Liver (tissue), 3 donors: ENCODE results near the gene IDI2.

ENCODE experiments used
- ATF3 ChIP-seq: IDR thresholded peaks from 2 replicates; pipeline ENCODE4 v1.6.1; 2016; ENCODE audit warnings: antibody characterized with exemption
- EGR1 ChIP-seq, 2 donors: IDR thresholded peaks; 2 replicates each; pipeline ENCODE4 v1.6.1; 2016 to 2018; ENCODE audit warnings: antibody characterized with exemption in 2 of 2, low read depth in 2 of 2
- FOXA1 ChIP-seq: IDR thresholded peaks from 2 replicates; pipeline ENCODE4 v1.6.1; 2016; ENCODE audit warnings: antibody characterized with exemption
- HNF4A ChIP-seq, 2 donors: conservative IDR thresholded peaks; 2 replicates each; pipeline ENCODE4 v1.6.1; 2016; ENCODE audit warnings: antibody characterized with exemption in 2 of 2, mild to moderate bottlenecking in 2 of 2
- HNF4G ChIP-seq: IDR thresholded peaks from 2 replicates; pipeline ENCODE4 v1.6.1; 2016; ENCODE audit warnings: antibody characterized with exemption
- JUND ChIP-seq, 2 donors: IDR thresholded peaks; 2 replicates each; pipeline ENCODE4 v1.6.1; 2016; ENCODE audit warnings: antibody characterized with exemption in 2 of 2
- MAX ChIP-seq: IDR thresholded peaks from 2 replicates; pipeline ENCODE4 v1.6.1; 2016; ENCODE audit warnings: antibody characterized with exemption
- RAD21 ChIP-seq, 2 donors: IDR thresholded peaks; 2 replicates each; pipeline ENCODE4 v1.6.1; 2016; ENCODE audit warnings: antibody characterized with exemption in 2 of 2, mild to moderate bottlenecking in 2 of 2
- SP1 ChIP-seq: IDR thresholded peaks from 2 replicates; pipeline ENCODE4 v1.6.1; 2018; ENCODE audit warnings: antibody characterized with exemption, mild to moderate bottlenecking
- TAF1 ChIP-seq: conservative IDR thresholded peaks from 2 replicates; pipeline ENCODE4 v1.6.1; 2016; ENCODE audit warnings: antibody characterized with exemption, mild to moderate bottlenecking
- YY1 ChIP-seq: IDR thresholded peaks from 2 replicates; pipeline ENCODE4 v1.6.1; 2016; ENCODE audit warnings: antibody characterized with exemption, mild to moderate bottlenecking
- ZBTB33 ChIP-seq: IDR thresholded peaks from 2 replicates; pipeline ENCODE4 v1.6.1; 2016; ENCODE audit warnings: antibody characterized with exemption
- TF ChIP-seq, protein P1 (sequence below): fragments of 150-350 bp; IDR thresholded peaks from 2 replicates; pipeline ENCODE4 v1.5.1; 2017; ENCODE audit warnings: improper control_type of control experiment, low read depth, low read length; ENCODE audit not compliant: missing input control
- TF ChIP-seq, protein P2 (sequence below): IDR thresholded peaks from 2 replicates; pipeline ENCODE4 v1.6.1; 2016; ENCODE audit warnings: antibody characterized with exemption, mild to moderate bottlenecking
- donor health status: healthy.
- donor health status: healthy.

- TF ChIP-seq, protein P1, sequence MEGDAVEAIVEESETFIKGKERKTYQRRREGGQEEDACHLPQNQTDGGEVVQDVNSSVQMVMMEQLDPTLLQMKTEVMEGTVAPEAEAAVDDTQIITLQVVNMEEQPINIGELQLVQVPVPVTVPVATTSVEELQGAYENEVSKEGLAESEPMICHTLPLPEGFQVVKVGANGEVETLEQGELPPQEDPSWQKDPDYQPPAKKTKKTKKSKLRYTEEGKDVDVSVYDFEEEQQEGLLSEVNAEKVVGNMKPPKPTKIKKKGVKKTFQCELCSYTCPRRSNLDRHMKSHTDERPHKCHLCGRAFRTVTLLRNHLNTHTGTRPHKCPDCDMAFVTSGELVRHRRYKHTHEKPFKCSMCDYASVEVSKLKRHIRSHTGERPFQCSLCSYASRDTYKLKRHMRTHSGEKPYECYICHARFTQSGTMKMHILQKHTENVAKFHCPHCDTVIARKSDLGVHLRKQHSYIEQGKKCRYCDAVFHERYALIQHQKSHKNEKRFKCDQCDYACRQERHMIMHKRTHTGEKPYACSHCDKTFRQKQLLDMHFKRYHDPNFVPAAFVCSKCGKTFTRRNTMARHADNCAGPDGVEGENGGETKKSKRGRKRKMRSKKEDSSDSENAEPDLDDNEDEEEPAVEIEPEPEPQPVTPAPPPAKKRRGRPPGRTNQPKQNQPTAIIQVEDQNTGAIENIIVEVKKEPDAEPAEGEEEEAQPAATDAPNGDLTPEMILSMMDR: no peak
- TF ChIP-seq, protein P2, sequence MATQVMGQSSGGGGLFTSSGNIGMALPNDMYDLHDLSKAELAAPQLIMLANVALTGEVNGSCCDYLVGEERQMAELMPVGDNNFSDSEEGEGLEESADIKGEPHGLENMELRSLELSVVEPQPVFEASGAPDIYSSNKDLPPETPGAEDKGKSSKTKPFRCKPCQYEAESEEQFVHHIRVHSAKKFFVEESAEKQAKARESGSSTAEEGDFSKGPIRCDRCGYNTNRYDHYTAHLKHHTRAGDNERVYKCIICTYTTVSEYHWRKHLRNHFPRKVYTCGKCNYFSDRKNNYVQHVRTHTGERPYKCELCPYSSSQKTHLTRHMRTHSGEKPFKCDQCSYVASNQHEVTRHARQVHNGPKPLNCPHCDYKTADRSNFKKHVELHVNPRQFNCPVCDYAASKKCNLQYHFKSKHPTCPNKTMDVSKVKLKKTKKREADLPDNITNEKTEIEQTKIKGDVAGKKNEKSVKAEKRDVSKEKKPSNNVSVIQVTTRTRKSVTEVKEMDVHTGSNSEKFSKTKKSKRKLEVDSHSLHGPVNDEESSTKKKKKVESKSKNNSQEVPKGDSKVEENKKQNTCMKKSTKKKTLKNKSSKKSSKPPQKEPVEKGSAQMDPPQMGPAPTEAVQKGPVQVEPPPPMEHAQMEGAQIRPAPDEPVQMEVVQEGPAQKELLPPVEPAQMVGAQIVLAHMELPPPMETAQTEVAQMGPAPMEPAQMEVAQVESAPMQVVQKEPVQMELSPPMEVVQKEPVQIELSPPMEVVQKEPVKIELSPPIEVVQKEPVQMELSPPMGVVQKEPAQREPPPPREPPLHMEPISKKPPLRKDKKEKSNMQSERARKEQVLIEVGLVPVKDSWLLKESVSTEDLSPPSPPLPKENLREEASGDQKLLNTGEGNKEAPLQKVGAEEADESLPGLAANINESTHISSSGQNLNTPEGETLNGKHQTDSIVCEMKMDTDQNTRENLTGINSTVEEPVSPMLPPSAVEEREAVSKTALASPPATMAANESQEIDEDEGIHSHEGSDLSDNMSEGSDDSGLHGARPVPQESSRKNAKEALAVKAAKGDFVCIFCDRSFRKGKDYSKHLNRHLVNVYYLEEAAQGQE: no peak
- no peak for TF ChIP-seq JUND (IDR thresholded peaks at IDR 0.05)
- TF ChIP-seq FOXA1: no peak
- TF ChIP-seq TAF1: no peak
- no peak for TF ChIP-seq SP1
- no peak for TF ChIP-seq ATF3
- TF ChIP-seq RAD21 (IDR thresholded peaks at IDR 0.05): no peak
- no peak for TF ChIP-seq EGR1 (IDR thresholded peaks at IDR 0.05; ENCODE audit: low read depth in 2 of 2)
- TF ChIP-seq YY1: no peak
- no peak for TF ChIP-seq HNF4G
- TF ChIP-seq ZBTB33: no peak
- no peak for TF ChIP-seq MAX
- TF ChIP-seq HNF4A (conservative IDR thresholded peaks at IDR 0.05): no peak
Observed at GRCh38 chr10:996031-996430, 29.6 kb downstream of the IDI2 start.
